HG03558 (cell line): ENCODE results near the gene GUCD1.
"Not testable (repeated sequence)": the region's sequence is repeated elsewhere in the genome, so short reads cannot be mapped to it uniquely, and the experiment has no call there.

ENCODE experiments used
- ATAC-seq: cut with Tn5 transposase; IDR thresholded peaks from one replicate; pipeline ENCODE4 v1.9.1; 2021; ENCODE audit warnings: moderate number of reproducible peaks; ENCODE audit not compliant: unreplicated experiment; ENCODE audit errors: extremely low read depth

GUCD1 gene

DNA sequence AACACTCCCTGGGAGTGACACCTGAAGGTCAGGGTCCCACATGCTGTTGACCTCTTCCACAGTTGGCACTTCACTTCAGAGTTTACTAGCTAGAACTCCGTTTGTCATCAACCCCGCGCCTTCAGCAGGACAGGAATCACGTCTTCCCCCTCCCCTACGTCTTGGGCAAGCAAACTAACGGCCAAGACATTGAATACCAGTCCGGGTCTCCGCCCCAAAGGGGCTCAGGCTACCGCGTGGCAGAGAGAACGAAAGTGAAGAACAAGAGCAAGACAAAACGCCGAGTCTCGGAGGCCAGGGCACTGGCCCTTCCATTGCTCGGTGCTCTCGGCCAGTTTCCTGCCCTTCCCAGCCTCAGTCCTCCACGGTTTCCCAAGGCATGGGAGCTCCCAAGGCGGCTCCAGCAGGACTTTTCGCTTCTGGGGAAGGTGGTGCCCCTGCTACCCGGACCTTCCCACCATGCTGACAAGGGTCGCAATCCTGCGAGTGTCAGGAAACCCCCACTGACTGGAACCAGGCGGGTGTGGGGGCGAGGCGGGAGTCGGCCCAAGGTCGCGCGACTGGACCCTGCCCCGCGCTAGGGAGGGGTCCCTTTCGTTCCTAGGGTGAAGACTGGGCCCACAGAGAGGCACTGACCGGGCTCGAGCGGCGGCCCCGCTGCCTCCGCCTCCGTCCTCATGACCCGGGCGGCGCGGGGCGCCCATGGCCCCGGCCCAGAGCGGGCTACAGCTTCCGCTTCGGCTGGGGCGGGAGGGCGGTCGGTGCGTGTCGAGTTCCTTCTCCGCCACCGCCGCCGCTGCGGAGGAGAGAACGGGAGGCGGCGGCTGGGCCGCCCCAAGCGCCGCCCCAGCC is at the start of gene GUCD1:
Gene GUCD1 (minus strand): TSS at position 826 of the 852 bp plus-strand sequence. CDS start 147 bp downstream, at position 679.
- ATAC-seq = no peak

DNA sequence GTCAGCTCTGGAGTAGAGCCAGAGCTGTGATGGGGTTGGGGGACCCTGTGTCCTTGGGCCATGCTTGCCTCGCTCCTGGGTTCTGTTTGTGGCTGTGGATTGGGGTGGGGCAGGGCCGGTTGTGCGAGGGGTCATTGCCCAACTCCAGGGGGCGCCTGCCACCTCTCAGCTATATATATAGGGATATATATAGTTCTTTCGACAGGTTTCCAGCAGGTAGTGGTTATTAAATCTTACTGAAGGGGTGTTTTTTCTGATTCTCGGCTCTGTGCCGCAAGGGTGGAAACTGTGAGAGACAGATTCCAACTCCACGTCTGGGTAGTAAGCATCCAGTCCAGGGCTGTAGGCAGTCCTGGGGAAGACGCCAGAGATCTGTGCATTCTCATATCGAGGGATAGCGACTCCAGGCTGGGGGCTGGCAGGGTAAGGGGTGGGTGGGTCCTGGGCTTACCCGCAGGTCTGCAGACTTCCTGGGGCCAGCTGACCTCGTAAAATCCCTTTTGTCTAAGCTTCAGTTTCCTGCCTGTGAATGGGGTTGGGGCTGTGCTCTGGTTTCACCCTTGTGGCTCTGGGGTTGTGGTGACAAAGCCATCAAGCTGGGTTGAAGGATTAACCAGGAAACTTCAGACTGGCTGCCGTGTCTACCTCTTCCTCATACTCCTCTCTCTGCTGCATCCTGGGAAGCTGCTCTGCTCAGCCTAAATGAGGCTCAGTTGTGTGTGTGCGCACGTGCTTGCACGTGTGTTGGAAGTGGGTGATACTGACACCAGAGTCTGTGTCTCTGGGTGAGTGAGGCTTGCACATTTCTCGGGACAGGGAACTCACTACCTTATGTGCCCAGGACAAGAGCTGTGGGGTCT is 49.1 kb upstream of the GUCD1 start:
- ATAC-seq = not testable (repeated sequence)

DNA sequence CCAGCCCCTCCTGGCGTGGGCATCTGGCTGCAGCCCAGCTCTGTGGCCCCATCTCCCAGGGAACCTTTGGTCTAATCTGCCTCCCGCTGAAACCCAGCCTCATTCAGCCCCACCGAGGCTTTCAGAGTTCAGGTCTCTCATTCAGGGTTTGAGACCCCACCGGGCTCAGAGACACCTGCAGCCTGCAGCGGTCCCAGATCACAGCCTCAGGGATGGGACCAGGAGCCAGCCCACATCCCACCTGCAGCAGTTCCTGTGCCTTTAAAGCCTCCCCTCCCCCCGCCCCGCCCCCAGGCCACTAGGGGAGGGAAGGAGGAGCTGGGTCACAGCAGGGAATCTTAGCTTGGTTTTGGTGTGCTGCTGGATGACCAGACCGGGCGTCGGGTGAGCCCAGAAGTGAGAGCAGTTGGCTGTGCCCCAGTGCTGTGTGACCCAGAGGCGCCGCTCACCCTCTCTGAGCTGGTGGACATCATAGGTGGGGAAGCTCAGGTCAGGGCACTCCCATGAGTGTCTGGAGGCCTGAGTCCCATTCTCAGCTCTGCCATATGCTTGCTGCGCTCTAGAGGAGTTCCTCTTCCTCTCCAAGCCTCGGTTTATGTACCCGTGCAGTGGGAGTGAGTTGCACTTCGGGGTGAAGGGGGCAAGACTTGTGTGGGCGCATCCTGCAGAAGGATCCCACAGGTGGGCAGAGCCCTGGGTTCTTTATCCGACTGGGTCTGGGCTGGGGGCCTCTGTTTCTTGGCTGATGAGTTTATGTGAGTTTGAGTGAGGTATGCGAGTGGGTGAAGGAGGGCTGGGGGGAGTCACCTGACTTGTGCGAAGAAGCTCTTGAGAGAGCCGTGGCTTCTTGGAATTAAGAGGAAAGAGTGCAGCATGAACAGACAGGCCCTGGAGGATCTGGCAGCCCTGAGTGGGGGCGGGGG is 48.2 kb upstream of the GUCD1 start, which contains the start of gene GGT1:
Gene GGT1 (plus strand): TSS at position 347 of the 923 bp plus-strand sequence. CDS start 7,889 bp downstream, outside the sequence.
- not testable (repeated sequence) for ATAC-seq

DNA sequence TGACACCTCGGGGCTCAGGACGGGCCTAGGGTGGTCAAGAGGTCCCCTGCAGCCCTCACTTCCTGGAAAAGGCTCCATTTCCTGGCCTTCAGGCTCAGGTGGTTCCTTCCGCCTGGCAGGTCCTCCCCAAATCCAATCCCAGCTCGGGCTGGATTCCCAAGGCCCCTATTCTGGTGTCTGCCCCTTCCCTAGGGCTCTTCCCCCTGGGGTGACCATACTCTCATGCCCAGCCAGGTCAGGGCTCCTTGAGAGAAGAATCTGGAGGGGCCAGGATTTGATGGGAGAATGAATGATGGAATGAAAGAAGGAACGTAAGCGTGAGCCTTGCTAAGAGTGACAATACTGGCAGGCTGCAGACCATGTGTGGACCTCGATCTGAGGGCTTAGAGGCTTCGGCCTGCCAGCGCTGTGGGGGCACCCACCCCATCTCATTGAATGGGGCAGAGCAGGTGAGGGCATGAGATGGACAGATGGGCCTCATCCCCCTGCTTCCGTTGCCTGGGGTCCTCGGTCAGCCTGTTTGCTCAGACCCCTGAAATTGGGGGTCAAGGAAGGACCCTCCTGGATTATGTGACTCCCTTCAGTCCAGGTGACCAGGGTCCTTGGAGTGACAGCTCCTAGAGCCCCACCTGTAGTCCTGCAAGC is 47.3 kb upstream of the GUCD1 start:
- not testable (repeated sequence) for ATAC-seq

DNA sequence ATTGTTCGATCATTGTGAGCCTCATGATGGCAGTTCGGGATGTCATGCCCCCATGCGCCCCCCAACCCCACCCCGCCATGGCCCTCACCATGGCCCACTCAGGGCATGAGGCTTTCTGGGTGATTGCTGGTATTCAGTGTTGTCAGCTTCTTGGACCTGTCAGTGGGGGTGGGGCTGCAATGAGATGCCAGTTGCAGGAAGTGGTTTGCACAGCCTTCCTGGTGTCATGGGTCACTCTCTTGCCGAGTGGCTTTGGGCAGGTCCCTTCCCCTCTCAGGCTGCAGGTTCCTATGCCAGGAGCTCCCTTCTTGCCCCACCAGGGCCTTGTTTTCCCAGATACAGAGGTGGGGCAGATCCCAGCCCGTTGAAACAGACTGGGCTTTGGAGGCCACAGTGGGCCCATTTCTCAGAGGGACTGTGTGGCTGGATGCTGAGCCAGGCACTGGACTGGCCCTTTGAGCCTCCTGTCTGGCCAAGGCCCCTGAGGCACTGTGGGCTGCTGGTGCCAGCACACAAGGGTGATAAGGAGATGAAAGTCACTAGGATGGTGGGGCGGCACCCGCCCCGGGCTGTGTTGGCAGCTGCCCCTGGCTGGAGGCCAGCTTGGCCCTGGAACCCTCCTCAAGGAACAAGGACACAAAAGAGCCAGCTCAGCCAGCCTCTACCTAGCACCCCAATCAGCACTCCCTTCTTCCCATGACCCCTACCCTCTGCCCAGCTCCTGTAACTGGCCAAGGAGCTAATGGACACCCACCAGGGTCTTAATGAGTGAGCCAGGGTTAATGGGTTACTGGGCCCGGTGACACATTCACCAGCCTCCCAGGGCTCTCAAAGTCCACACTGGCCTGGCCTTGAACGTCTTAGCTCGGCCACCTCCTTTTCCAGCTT is 46.5 kb upstream of the GUCD1 start:
- no peak for ATAC-seq

DNA sequence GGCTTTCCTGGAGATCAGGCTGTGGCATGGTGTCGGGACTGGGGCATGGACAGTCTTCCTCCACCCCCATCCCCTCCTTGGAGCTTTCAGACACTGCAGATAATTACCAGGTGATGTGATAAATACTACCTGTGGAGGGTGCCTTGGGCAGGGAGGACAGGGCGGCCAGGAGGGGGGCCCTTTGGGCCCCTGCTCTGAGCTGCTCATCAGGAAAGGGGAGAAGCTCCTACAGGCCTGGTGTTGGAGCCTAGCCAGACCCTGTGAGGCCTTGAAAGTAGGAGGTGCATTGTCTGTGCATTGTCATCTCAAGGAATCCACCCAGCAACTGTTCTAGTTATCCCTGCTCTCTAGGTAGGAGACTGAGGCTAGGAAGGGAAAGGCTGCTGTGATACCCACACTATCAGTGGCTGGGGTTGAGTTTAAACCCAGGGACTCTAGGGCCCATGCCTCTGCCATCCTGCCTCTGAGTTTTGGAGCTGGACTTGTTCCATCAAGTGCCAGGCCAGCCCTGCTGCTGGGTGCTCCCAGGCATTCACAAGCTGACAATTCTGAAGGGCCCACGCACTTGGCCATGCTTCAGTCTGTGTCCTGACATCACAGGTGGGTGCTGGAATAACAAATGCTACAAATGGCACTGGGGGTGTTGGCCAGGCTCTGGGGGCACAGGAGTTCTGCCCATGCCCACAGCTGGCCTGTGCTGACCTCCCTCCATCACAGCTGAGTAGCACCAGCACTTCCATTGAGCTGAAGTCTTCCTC is 45.2 kb upstream of the GUCD1 start:
- not testable (repeated sequence) for ATAC-seq

DNA sequence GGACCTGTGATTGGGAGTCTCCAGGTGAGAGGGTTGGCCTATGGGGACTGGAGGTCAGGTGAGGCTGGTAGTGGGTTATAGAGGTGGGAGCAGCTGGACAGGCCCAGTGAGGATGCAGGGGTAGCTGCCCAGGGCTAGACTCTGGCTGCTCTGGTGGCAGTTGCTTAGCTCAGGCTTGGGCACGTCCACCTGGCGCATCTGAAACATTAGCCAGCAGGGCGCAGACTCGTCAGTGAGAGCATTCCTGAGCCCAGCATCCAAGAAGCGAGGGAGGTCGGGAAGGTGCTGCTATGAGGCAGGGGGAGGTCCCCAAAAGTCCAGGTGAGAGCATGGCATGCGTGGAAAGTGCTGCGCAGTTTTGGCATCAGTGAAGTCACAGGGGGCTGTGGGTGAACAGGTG is 44.6 kb upstream of the GUCD1 start:
- no peak for ATAC-seq

DNA sequence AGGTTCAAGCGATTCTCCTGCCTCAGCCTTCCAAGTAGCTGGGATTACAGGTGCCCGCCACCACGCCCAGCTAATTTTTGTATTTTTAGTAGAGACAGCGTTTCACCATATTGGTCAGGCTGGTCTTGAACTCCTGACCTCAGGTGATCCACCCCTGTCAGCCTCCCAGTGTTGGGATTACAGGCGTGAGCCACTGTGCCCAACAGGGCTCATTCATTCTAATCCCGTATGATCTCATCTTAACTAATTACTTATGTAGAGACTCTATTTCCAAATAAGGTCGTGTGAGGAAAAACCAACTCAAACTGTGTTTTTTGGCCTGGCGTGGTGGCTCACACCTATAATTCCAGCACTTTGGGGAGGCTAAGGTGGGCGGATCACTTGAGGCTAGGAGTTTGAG is 42.1 kb upstream of the GUCD1 start:
- ATAC-seq = not testable (repeated sequence)

DNA sequence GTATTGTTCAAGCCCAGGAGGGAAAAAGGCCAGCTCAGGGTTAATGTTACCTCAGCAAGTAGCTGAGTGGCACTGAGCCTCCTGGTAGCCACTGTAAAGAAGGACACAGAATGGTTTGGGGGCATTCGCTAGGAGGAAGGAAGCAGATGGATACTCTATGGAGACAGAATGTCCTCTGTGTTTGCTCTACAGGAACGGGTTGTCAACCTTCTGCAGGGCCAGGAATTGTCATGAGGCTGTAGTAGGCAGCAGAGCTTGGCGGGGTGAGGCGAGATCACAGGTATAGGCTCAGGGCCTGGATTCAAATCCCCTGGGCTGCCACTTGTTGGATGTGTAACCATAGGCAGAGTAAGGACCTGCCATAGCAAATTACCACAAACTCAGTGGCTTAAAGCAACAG is 40.9 kb upstream of the GUCD1 start:
- ATAC-seq = no peak

DNA sequence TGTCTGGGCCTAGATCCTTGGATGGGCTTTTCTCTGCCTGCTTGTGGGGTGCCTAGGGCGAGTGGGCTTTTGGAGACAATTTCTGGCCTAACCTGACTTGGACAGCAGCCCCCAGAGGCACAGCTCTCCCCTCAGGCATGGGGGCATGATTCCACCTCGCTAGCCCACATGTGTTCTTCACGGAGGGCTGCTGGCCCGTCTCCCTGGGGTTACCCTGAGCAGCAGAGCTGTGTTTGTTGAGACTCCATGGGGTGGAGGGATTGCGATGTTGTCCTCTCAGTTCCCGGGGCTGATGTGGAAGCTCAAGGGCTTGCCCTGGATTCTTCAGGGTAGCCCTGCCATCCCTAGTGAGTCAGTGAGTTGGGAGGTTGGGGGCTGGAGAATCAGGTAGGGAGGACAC is 40.3 kb upstream of the GUCD1 start:
- ATAC-seq = no peak

DNA sequence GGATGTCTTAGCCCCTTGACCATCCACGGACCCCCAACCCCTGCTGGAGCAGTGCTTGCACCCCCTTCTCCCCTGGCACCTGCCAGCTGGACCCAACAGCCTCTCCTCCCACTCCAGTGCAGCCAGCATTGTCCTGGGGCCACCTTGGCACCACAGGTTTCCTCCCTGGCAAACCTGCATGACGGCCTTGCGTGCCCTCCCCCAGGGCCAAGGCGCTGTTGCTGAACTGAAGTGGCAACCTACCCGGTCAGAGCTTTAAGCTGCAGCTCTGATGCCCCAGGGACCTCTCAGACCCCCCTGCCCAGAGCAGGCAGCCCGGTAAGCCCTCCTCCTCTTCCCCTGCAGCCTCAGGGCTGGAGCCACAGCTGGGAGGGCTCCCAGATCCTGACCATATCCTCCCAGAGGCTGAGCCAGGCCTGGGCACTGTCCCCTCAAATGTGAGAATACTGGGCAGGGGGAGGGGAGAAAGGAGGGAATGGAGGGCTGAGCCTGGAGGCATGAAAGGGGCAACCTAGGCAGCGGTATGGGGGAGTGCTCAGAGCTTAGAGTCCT is 39.7 kb upstream of the GUCD1 start:
- ATAC-seq = no peak

DNA sequence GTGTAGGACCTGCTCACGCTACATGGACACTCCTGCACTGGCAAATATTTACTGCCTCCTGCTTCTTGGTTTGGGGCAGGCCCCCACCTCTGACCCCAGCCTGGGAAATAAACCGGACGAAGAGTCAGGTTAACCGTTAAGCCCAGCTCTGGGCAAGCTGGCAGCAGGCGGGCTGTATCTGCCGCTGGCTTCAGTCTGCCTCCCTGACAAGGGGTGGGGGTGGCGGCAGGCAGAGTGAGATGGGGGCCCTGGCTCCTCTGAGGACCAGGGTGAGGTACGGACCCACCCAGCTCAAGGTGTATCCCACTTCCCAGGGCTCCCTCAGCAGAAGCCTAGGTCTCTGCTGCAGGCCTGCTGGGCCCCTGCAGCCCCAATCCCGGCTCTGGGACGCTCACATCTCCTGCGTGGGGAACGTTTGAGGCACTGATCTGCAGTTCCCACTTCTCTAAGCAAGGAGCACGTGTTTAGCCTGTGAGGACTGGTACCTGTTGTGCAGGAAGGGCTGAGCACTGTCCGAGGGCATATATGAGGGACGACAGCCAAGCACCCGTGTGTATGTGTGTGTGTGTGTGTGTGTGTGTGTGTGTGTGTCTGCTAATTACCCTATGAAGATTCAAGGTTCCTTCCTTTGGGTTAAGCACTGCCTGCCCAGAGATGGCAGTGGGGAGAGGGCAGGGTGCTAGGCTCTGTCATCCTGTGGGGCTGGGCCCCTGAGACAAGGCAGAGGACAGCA is 39.1 kb upstream of the GUCD1 start:
- ATAC-seq = no peak

DNA sequence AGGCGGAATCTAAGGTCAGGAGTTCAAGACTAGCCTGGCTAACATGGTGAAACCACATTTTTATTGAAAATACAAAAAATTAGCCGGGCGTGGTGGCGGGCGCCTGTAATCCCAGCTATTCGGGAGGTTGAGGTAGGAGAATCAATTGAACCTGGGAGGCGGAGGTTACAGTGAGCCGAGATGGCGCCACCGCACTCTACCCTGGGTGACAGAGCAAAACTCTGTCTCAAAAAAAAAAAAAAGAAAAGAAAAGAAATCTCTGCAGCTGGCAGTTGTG is 38.6 kb upstream of the GUCD1 start:
- not testable (repeated sequence) for ATAC-seq

DNA sequence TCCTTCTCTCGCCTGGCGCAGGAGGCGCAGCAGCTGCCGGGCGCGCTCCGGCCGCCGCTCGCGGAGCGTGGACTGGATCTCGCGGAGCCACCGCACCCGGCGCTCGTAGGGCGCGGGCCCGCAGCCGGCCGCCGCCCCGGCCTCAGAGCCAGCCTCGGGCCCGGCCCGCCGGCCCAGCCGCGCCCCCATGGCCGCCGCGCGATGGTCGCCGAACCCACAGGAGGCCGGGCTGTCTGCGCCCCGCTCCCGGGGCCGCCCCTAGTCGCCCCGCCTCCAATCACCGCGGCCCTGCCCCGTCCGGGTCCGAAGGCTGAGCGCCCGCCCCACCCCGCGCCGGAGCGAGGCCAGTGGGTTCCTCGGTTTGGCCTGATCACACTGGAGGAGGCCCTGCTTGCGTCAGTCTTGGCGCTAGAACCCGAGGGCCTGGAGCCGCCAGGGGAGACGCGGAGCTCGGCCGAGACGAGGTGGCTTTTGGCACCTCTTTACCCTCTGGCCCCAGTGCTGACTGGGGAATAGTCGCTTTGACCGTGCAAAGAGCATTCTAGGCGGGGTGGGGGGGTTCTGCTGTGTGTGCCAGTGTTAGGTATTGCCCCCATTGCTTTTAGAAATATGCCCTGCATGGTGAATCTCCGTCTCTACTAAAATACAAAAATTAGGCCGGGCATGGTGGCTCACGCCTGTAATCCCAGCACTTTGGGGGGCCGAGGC is 38.1 kb upstream of the GUCD1 start, which contains the start of gene LRRC75B:
Gene LRRC75B (minus strand): TSS at position 223 of the 708 bp plus-strand sequence. CDS start 34 bp downstream, at position 189.
- no peak for ATAC-seq

DNA sequence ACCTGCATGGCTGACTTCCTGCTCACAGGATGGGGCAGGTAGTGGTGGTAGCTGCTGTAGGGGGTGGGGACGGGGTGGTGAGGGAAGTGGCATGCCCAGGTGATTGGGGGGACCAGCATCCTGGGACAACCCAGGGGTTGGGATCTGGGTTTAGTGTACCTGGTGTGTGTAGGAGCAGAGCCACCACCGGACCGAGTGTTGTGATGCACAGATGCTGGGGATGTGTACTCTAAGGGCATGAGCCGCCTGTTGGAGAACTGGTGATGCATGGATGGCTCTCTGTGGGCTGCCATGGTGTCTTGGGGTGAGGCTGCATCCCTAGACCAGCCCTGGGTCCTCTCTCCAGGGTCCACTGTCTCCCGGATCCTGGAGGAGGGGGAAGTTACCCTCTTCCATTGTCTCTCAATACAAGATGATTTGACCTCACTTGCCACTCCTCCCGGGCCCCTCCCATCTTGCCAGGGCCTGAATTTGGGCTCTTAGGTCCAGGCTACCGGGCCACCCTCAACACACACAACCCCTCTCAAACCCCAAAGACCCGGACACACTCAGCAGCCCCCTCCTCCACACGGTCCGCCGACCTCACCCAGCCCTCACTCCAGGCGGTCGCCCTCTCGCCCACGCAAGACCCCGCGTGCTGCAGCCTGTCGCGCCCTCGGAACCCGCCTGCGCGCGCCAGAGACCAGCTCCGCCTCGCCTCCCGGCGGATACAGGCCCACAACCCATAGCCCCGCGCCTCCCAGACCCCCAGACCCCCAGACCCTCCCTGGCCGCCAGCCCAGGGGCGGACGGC is 37.3 kb upstream of the GUCD1 start:
- no peak for ATAC-seq
